Activated CD8-positive, alpha-beta memory T cell treated with anti-CD3 and anti-CD28 coated beads for 36 hours (primary cell): Measurements from ENCODE around the gene ANKRD60. TPM values are rescaled to one million over a fixed set of nuclear protein-coding genes. Genes with fewer than 3 reads are reported as not detected.

ENCODE experiments used
- CTCF ChIA-PET: fragments of 350-600 bp; sonication (Branson Sonifier 250); formaldehyde crosslinking; loops from one replicate; lab custom pipeline; 2021; ENCODE audit warnings: antibody characterized with exemption; lab: Charles Lee
- POLR2A ChIA-PET: fragments of 350-600 bp; sonication (Branson Sonifier 250); formaldehyde crosslinking; loops from one replicate; lab custom pipeline; 2021; ENCODE audit warnings: antibody characterized with exemption; lab: Charles Lee
- total RNA-seq, 2 experiments: library from RNA; stranded (reverse); gene quantifications; one replicate each; pipeline ENCODE4 v1.2.3, GENCODE V29; 2021

Gene ANKRD60
- total RNA-seq, 2 experiments from 2014 or later: not detected

DNA sequence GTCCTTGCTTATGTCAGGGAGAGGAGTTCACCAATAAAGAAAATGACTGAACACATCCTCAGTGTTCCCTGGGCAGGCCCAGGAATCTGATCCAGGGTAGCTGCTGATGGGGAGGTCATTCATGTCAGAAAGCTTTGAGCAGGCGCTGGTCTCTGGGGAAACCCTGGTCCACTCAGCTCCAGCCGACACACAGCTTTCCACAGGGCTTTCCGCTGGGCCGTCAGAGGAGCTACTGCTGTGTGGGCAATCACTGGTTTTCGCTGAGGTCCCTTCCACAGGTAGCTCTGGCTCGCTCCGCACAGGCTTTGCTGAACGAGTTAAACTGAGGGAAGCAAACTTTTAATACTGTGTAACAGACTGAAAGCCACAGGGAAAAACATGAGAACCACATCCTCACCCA is 17.5 kb upstream of the ANKRD60 start:
- CTCF ChIA-PET: interaction anchor here (0.9 kb wide), 1 partner anchor 9 kb away, joined by 3 read pairs; no protein-coding TSS in a partner anchor
- POLR2A ChIA-PET: no interaction called here

DNA sequence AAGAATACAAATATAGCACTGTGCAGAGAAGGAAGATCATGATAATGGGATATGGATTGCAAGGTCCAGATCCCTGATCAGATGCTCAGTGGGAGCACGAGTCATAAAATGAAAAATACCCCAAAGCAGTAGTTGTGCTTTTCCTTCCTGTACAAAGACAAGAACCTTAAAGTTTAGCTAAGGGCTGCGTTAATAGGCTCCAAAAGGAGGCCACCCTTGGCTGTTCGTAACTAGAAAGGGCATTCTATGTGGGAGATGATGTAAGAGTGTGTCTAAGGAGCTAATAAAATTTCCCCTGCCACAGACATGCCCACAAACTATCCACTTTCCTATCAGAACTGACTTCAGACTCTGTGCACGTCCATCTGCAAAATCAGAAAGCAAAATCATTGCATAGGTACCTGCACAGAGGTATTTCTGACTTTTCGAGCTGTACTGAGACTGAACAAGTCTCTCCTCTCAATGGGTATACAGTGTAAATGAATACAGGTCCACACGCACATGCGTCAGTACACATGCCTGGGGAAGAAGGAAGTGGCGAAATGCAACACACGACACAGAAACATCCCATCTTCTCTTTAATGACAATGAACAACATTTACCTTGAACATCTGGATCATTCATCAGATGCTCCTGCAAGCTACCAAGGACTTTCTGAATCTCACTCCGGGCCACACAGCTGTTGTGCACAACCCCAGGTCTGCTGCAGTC is 16.9 kb upstream of the ANKRD60 start:
- ChIA-PET CTCF (interaction anchor here (0.9 kb wide), 1 partner anchor 8 kb away, joined by 3 read pairs; no protein-coding TSS in a partner anchor), POLR2A (no interaction called here)

DNA sequence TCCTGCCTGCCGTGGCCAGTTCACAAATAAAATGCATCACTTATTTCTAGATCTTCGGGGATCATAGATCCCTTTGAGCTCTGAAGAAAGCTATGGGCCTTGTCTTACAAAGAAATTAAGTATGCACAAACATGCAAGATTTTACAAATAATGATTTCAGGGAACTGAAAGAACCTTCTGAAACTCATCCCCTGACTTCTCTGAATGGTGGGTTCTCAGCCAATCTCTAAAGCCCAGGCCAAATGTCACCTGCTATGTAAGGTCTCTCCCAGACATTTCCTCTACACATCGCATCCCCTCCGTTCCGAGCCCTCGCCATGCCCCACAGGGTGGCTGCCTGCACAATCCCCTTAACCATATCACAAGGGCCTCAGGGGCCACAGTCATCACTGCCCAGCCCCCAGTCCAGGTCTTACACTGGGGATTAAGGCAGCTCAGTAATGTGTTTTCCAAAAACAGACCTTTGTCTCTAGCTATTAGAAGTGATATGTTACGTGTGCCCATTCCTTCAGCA is 16.1 kb upstream of the ANKRD60 start:
- ChIA-PET CTCF (no interaction called here), POLR2A (no interaction called here)

DNA sequence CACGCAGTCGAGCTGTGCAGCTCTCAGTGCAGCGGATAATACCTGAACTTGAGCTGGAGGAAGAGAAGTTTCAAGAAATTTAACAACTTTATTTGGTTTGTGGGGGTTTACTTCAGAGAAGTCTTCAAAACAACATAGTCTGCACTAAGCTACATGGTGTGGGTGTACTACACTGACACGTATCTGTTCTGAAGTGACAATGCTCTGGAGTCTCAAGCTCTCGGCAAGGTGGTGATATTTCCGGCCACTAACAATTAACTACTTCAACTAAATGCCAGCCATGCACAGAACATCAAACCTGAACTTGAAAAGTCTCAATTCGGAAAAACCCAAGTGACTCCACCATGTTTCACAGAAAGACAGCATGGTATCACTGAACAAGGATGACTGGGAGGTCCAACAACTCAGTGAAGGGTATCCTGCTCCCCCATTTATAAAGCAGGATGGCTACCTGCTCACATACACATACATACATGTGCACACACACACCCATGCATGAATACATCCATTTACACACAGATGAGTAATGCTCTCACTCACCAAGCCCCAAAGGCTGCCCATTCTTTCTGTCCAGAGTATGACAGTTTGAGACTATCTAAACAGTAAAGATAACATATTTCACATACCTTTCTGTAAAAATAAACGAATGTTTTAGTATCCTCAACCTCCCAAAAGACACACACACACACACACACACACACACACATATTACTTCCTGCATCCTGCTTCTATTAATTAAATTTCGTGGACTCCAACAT is 15.4 kb upstream of the ANKRD60 start:
- POLR2A ChIA-PET: no interaction called here
- CTCF ChIA-PET: no interaction called here

DNA sequence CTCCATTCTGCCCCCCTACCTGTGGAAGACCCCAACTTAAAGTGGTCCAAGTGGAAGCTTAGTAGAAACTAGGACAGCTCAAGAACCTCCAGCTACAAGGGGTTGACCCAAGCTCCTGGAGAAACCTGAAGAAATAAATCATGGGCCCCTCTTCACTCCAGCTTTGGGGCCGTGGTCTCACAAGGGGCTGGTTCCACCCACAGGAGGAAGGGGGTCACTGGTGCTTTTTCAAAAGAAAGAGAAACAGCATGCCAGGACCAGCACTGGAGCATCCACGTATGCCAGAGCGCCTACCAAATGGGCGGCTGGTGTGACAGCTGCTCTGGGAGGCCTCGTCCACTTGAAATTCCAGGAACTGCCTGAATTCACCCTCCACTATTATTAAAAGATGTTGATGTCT is 14.4 kb upstream of the ANKRD60 start:
- ChIA-PET POLR2A (no interaction called here), CTCF (no interaction called here)

DNA sequence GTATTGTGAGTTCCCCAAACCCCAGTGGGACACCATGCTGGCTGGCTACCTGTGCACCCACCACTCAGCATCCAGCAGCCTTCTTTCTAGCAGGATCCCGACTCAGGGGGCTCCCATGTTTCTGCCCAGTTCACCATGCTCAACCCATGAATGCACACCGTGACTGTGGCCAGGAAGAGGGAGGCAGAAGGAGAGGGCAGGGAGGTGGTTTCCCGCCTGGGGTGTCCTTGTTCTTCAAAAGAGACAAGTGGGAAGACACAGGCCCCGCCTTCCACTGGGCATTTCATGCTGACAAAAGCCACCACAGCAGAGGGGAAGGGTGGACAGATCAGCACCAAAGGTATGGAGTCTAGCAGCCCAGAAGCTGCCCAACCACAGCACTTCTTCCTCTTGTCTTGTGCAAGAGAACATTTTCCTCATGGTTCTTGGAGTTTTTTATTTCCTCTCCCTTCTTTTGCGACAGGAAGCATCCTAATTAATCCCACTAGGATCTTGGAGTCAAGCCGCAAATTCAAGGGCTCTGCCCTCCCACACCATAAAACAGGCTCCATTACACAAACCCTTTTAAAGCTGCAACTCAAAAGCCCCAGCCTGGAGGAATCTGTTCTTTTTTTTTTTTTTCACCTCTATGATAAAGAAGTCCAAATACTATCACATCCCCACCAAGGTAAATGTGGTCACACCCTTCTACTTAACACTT is 13.5 kb upstream of the ANKRD60 start:
- ChIA-PET POLR2A (no interaction called here), CTCF (interaction anchor here (0.7 kb wide), 1 partner anchor 33 kb away, joined by 3 read pairs; no protein-coding TSS in a partner anchor)

DNA sequence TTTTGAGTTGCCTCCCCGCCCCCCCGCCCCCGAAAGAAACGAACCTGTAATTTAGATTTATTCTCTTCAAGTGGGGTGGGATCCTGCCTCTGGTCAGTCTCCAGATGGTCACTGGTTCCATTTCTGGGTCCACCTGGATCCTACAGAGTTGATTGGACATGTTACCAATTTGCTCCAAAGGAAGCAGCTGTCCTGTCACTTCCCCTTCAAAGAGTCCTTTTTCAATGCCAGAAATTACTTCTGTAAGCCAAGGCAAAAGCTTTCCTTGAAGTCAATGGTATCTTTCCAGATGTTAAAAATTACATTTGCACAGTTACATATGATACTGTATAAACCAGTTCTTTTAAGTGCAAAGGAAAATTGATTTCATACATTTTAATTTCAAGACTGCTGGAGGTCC is 12.0 kb upstream of the ANKRD60 start:
- CTCF ChIA-PET: no interaction called here

DNA sequence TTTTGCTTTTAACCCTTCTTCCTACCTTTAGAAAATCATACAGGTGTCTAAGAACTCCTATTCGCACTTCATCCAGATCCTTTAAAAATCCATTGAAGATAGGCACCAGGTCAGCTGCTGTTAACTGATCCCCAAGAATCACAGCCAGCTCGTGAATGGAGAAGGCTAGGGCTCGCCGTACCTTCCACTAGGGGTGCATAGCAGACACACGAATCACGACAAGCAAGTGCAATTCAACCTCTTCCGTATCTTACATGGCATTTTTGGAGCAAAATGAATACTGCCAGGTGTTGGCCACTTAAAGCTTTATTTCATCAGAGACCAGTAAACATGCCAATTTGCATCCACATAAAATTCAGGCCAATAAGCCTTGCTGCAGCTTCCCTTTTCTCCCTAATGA is 10.8 kb upstream of the ANKRD60 start:
- ChIA-PET POLR2A (no interaction called here), CTCF (interaction anchor here (1.6 kb wide), 1 partner anchor 208 kb away, joined by 4 read pairs; no protein-coding TSS in a partner anchor)

More for the DNA sequence above, 12.0 kb upstream of the ANKRD60 start:
- POLR2A ChIA-PET: no interaction called here

DNA sequence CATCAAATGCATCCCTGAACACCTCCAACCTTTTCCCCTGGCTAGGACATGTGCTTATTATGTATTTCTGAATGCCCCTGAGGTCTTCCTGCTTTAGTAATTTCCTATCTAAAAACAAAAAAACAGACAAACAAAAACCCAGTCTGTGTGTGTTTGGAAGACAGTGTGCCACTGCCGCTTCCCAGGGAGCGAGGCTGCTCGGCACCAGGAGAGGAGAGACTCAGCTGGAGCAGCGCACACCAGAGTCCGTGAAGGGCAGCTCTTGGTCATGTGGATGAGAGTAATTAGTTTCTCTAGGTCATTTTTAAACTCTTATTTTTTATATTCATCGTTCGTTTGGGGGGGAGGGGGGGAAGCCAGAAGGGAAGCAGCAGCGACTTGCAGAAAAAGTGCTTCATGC is 10.0 kb upstream of the ANKRD60 start:
- ChIA-PET POLR2A (no interaction called here), CTCF (interaction anchor here (1.5 to 1.6 kb wide), 2 partner anchors 68 to 209 kb away, joined by 4 to 5 read pairs; no protein-coding TSS in a partner anchor)

DNA sequence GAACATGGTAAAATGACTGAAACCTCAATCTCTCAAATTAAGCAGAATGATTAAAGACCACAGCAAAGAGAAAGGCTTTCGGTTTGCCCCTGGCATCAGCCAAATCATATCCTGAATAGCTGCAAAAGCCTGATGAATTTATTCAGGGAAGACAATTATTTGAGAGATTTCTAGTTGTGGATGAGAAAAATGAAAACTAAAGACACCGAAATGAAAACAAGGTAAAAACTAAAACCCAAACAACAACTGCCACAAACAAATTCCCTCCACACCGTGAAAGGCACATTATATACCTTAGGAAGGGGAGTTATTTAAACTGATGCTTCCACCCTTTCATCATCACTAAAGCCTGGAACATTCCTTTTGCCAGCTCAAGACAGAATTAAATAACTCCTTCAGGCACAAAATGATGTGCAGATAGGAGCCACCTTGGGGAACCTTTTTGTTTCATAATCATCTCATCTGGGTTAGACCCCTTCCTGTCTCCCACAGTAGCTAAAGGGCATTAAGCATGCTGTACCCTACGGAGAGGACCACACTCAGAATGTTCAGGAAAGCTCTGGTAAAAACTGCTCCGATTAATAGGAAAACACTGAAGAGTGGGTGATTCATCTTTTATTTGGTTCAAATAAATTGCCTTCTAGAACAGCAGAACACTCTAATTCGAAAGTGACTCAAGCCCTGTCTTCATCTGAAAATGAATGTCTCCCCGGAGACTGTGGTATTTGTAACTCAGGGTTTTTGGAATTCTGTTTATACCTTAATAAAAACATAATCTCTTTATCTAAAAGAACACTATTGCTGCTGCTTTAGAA is 9.1 kb upstream of the ANKRD60 start:
- ChIA-PET CTCF (interaction anchor here (0.6 to 1.5 kb wide), 5 partner anchors 8 to 414 kb away, joined by 3 to 7 read pairs (median 4); partner anchors contain the start of gene STX16), POLR2A (interaction anchor here (0.6 kb wide), 1 partner anchor 35 kb away, joined by 4 read pairs; no protein-coding TSS in a partner anchor)

DNA sequence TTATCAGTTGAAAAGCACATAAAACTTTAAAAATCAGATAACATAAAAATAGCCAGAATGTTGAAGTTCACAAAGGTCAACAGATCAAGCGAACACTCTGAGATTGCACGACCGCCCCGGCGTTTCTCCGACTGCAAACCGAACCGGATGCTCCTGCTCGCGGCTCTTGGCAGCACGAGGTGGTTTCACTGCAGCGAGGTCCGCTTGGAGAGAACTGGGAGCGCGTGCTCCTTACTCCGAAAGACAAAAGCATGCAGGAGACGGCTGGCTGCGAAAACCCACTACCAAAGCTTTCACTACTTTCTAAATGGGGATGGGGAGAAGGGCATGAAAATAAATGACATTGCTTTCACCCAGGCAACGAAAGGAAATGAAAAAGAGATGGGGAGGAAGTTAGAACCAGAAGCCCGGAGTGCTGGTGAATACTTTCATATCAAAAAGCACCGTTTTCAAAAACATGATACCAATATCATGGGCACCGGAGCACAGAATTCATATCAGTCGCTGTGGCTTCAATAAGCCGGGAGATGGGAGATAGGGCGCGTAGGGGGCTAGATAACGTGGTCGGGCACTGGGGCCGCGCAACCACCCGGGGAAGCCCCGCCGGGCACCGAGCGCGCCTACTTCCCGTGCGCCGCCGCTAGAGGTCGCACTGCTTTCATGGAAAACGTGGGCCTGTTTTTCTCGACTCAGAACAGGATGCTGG is 8.3 kb upstream of the ANKRD60 start:
- ChIA-PET POLR2A (no interaction called here), CTCF (interaction anchor here (0.6 to 1.5 kb wide), 7 partner anchors 9 to 415 kb away, joined by 3 to 7 read pairs (median 3); partner anchors contain the start of gene STX16)

DNA sequence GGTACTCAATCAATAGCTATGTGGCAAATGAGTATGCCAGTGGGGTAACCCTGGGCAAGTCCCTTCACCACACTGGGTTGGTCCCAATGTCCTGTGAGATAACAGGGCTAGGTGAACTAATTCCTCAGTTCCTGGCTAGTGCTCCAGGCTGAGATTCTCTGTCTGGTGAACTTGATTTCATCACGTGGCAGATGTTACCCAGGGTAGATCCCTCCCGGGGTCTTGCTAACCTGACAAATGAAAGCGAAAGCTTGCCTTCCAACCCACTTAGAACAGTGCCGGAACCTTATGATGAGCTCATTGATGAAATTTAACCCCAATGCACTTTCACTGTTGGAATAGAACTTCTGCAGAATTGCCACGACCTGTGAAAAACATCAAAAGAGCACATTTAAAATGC is 6.6 kb upstream of the ANKRD60 start:
- POLR2A ChIA-PET: interaction anchor here (0.6 kb wide), 1 partner anchor 11 kb away, joined by 3 read pairs; no protein-coding TSS in a partner anchor
- CTCF ChIA-PET: interaction anchor here (0.6 to 2.2 kb wide), 8 partner anchors 13 to 616 kb away, joined by 3 to 8 read pairs (median 3); partner anchors contain the start of gene VAPB

DNA sequence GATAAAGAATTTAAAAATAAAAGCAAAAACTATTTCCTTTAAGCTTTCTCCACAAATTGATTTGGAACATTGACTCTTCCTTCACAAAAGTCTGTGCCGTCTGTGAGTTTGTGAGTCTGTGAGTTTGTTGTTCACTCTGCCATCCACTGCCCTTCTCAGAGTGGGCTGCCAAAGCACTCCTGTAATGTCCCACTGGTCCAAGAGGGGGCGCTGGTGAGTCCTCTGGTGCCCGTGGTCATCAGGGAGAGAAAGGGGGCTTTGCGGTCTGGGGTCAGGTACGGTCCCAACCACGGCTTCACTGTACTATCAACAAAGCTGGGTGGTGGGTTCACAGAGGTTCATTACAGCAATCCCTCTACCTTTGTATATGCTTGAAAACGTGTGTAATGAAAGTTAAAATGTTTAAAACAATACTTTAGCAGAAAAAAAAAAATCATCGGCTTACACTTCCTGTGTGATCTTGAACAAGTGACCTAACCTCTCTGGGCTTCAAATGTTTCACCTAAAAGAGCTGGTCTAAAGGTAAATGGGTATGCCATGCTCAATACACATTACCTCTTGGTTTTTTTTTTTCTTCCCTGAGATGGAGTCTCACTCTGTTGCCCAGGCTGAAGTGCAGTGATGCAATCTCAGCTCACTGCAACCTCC is 5.6 kb upstream of the ANKRD60 start:
- ChIA-PET CTCF (interaction anchor here (0.6 to 2.2 kb wide), 9 partner anchors 12 to 617 kb away, joined by 3 to 8 read pairs (median 3); partner anchors contain the start of genes STX16 and VAPB), POLR2A (interaction anchor here (0.5 kb wide), 1 partner anchor 189 kb away, joined by 3 read pairs; no protein-coding TSS in a partner anchor)

DNA sequence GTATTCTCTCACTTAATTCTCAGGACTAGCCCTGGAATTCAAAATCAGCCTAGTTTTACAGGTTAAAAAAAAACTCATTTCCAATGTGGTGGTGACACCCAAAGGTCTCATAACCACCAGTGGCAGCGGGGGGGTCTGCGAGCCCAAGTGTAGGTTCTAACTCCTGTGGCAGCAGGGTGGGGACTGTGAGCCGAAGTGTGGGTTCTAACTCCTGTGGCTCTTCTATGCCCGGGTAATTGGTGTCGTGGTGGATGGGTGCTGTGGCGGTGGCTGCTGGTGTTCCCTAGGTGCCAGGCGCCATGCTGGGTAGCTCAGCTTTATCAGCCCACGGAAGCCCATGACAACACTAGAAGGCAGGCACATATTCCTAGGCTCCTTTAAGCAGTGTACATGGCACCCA is 4.9 kb upstream of the ANKRD60 start:
- ChIA-PET POLR2A (interaction anchor here (0.5 kb wide), 1 partner anchor 190 kb away, joined by 3 read pairs; no protein-coding TSS in a partner anchor), CTCF (interaction anchor here (1.1 to 2.2 kb wide), 3 partner anchors 24 to 136 kb away, joined by 3 to 8 read pairs (median 4); no protein-coding TSS in a partner anchor)

DNA sequence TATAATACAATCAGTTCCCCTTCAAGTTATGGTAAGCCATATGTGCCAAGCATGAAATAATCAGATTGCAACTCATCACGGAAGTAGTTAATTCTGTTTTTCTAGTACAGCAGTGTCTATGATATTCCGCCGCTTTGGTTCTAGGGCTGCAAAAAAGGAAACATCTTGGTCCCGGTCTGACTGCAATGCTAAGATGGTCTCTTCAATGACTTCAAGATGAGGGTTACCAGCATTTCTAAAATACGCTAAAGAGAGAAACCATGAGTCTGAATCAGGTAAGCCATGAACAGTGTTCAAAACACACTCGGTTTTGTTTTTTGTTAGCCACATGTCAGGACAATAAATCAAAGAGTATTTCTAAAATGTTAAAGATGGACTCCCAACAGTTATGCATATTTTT is 3.2 kb upstream of the ANKRD60 start:
- ChIA-PET POLR2A (no interaction called here), CTCF (interaction anchor here (0.6 kb wide), 1 partner anchor 105 kb away, joined by 3 read pairs; no protein-coding TSS in a partner anchor)

DNA sequence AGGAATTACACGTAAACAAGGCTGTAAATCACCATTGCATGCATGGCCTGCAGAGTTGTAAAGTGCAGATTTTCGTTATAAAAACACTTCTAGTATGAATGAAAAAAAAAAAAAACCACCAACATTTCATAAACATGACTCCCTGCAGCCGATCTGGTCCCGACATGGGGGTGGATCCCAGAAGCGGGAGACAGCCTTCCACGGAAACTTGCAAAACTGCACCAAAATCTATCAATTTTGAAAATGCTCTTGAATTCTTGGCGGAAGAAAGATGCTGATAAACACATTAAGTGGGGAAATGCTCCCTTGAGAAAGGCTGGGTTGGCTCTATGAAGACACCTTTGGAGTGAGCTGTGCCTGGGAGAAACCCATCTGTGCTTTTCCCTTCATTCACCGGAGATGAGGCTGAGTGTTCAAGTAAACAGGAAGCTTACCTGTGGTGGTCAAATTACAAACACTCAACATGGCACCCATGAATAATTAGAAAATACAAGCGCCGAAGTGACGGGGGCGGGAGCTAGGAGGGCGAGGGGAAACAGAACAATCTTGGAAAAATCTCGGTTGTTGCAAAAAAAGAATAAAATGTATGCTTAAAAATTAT is 845 bp upstream of the ANKRD60 start:
- CTCF ChIA-PET: interaction anchor here (0.7 kb wide), 1 partner anchor 420 kb away, joined by 3 read pairs; no protein-coding TSS in a partner anchor
- POLR2A ChIA-PET: no interaction called here
